Body of pancreas (tissue), 4 donors: ENCODE results near the gene EMID1. TPM values are rescaled to one million over a fixed set of nuclear protein-coding genes. Genes with fewer than 3 reads are reported as not detected.

ENCODE experiments used
- ATAC-seq: fragments of 150-250 bp; one replicate; pipeline ENCODE4 v1.9.1; 2016
- DNase-seq, 4 donors: peaks; one replicate each; pipeline ENCODE4 v3.0.0-alpha.2; 2019
- H3K27ac ChIP-seq, 4 donors: fragments of 200-600 bp; sonication (generic); 1 replicate in 3 of 4; 2 replicates in 1 of 4; pipeline versions ENCODE4 v1.5.1 to v1.6.1; 2016 to 2019; ENCODE audit warnings: mild to moderate bottlenecking in 1 of 4, mixed read lengths in 1 of 4, moderate library complexity in 1 of 4
- H3K27me3 ChIP-seq, 2 donors: fragments of 200-600 bp; sonication (generic); one replicate each; pipeline ENCODE4 v1.6.0; 2016; ENCODE audit warnings: mild to moderate bottlenecking in 1 of 2
- H3K36me3 ChIP-seq, 2 donors: fragments of 200-600 bp; sonication (generic); replicated peaks in 1 of 2; 2 replicates each; pipeline ENCODE4 v1.5.1; 2016; ENCODE audit warnings: low read depth in 2 of 2; ENCODE audit not compliant: insufficient read depth in 1 of 2
- H3K4me1 ChIP-seq: fragments of 200-600 bp; sonication (generic); one replicate; pipeline ENCODE4 v1.6.0; 2016
- H3K4me3 ChIP-seq, 2 donors: fragments of 200-600 bp; sonication (generic); 1 replicate in 1 of 2; 2 replicates in 1 of 2; pipeline ENCODE4 v1.5.1; 2016 to 2019
- H3K9me3 ChIP-seq, 3 donors: fragments of 200-600 bp; sonication (generic); 1 replicate in 2 of 3; 2 replicates in 1 of 3; pipeline ENCODE4 v1.5.1; 2016
- CTCF ChIP-seq, 7 experiments: fragments of 450-650 bp in 4 of 7; fragments of 200-600 bp in 3 of 7; sonication (generic) in 3 of 7; IDR thresholded peaks; one replicate each; pipeline ENCODE4 v1.5.1; 2016 to 2019; ENCODE audit warnings: antibody characterized with exemption in 7 of 7
- POLR2A ChIP-seq, 3 donors: fragments of 450-650 bp; IDR thresholded peaks; one replicate each; pipeline ENCODE4 v1.6.1; 2016; ENCODE audit warnings: antibody characterized with exemption in 3 of 3, mild to moderate bottlenecking in 2 of 3
- WGBS, 2 donors: methylation state at CpG; one replicate each; pipeline ENCODE4 v1.1.5; 2017; 5-methylcytosine and 5-hydroxymethylcytosine counted together
- intact Hi-C: fragments of 100-400 bp; cut with DNase I; formaldehyde crosslinking; loops from one replicate; pipeline ENCODE4 v1.15.1; 2023
- total RNA-seq, 2 donors: library from RNA; depleted of rRNA; stranded (reverse); fragments of >200 nt; gene quantifications; one replicate each; pipeline ENCODE4 v1.1.0, GENCODE V29; 2016

The EMID1 gene
- total RNA-seq, 2 donors from 2014 or later: 5.9 to 25.9 TPM

- peak overlapping the region in 1 of 4 donors; percentile 9 for H3K27ac ChIP-seq
- H3K36me3 ChIP-seq: peaks cover 2 to 3% of the 10 kb centered on the region in 2 donors
- no peaks in the 10 kb centered on the region for H3K9me3 ChIP-seq
- ATAC-seq: no peak
- no peak overlapping the region for H3K4me3 ChIP-seq
- TF ChIP-seq POLR2A (IDR thresholded peaks at IDR 0.05) (no peak), CTCF (IDR thresholded peaks at IDR 0.05) (no peak)
- 64 to 71% methylated on average over 2 of the region's 2 CpGs for WGBS, 2 donors
- no peak for DNase-seq
- H3K4me1 ChIP-seq: peaks cover 70% of the 10 kb centered on the region
- intact Hi-C loops: no loop called here
- H3K27me3 ChIP-seq: no peaks in the 10 kb centered on the region
Observed at GRCh38 chr22:29272624-29273023, 66.9 kb downstream of the EMID1 start.

GRCh38 chr22:29275167-29275566 lies 69.5 kb downstream of the EMID1 start:
- no peaks in the 10 kb centered on the region for H3K9me3 ChIP-seq
- intact Hi-C loops: no loop called here
- peaks cover 8 to 19% of the 10 kb centered on the region in 2 donors for H3K36me3 ChIP-seq
- no peak overlapping the region for H3K4me3 ChIP-seq
- TF ChIP-seq POLR2A (IDR thresholded peaks at IDR 0.05) (no peak), CTCF (IDR thresholded peaks at IDR 0.05) (no peak)
- DNase-seq: no peak
- no peaks in the 10 kb centered on the region for H3K27me3 ChIP-seq
- peak overlapping the region in 1 of 4 donors; percentile 71 for H3K27ac ChIP-seq
- ATAC-seq: no peak
- peaks cover 81% of the 10 kb centered on the region for H3K4me1 ChIP-seq
- WGBS, 2 donors: 44 to 47% methylated on average over 3 of the region's 3 CpGs

- WGBS, 2 donors: 12 to 16% methylated on average over 3 of the region's 3 CpGs
- peak overlapping the region in 3 of 4 donors; percentile 13 to 71 (median 34) for H3K27ac ChIP-seq
- no peak overlapping the region for H3K4me3 ChIP-seq
- H3K9me3 ChIP-seq: no peaks in the 10 kb centered on the region
- no peak for DNase-seq
- no peaks in the 10 kb centered on the region for H3K27me3 ChIP-seq
- TF ChIP-seq CTCF (IDR thresholded peaks at IDR 0.05): peak in 4 of 7 experiments; percentile 13 to 55 (median 32)
- TF ChIP-seq POLR2A (IDR thresholded peaks at IDR 0.05): no peak
- peaks cover 8 to 19% of the 10 kb centered on the region in 2 donors for H3K36me3 ChIP-seq
- ATAC-seq: peak; percentile 59
- intact Hi-C loops: no loop called here
- H3K4me1 ChIP-seq: peaks cover 73% of the 10 kb centered on the region
Observed at GRCh38 chr22:29275819-29276565, 70.3 kb downstream of the EMID1 start.

- Histone ChIP-seq H3K4me1 (peaks cover 53% of the 10 kb centered on the region), H3K36me3 (peaks cover 19% of the 10 kb centered on the region in 2 donors), H3K4me3 (no peak overlapping the region), H3K27me3 (no peaks in the 10 kb centered on the region), H3K9me3 (no peaks in the 10 kb centered on the region), H3K27ac (peak overlapping the region; percentile 39 to 71 (median 65))
- DNase-seq: peak; percentile 50 to 87 (median 78)
- ATAC-seq: peak; percentile 74
- peak in 1 of 3 donors; percentile 32 for TF ChIP-seq POLR2A (IDR thresholded peaks at IDR 0.05)
- no peak for TF ChIP-seq CTCF (IDR thresholded peaks at IDR 0.05)
- intact Hi-C loops: no loop called here
- WGBS, 2 donors: 40 to 50% methylated on average over 1 of the region's 1 CpG
Observed at GRCh38 chr22:29277927-29278326, 72.2 kb downstream of the EMID1 start.

- peaks cover 11 to 54% of the 10 kb centered on the region in 2 donors for H3K36me3 ChIP-seq
- TF ChIP-seq POLR2A (IDR thresholded peaks at IDR 0.05) (no peak), CTCF (IDR thresholded peaks at IDR 0.05) (no peak)
- ATAC-seq (no peak), DNase-seq (no peak)
- no peaks in the 10 kb centered on the region for H3K27me3 ChIP-seq
- peaks cover 6% of the 10 kb centered on the region for H3K4me1 ChIP-seq
- no peak overlapping the region for H3K4me3 ChIP-seq
- no peaks in the 10 kb centered on the region for H3K9me3 ChIP-seq
- intact Hi-C loops: no loop called here
- no peak overlapping the region for H3K27ac ChIP-seq
- 90 to 91% methylated on average over 3 of the region's 3 CpGs for WGBS, 2 donors
Observed at GRCh38 chr22:29284196-29284595, 78.5 kb downstream of the EMID1 start.
